Activated T-helper 2 cell treated with anti-CD3 and anti-CD28 coated beads, Interferon-gamma antibody, Interleukin-2, Interleukin-4, amounts not matched to agents 10 μg/mL and 5 μg/mL and 100 μg/mL, durations not matched to agents 14 hours and 24 hours and 36 hours (primary cell): Measurements from ENCODE around the gene KRT74. TPM values are rescaled to one million over a fixed set of nuclear protein-coding genes. Genes with fewer than 3 reads are reported as not detected.

Experiments used
- DNase-seq: peaks from one replicate; pipeline ENCODE4 v3.0.0; 2021; ENCODE audit warnings: low spot score
- H3K27ac Mint-ChIP-seq: one replicate; pipeline ENCODE4 v1.8.0; 2021; ENCODE audit warnings: mixed read lengths
- H3K27me3 Mint-ChIP-seq: one replicate; pipeline ENCODE4 v1.8.0; 2021; ENCODE audit warnings: low read depth, mixed read lengths
- H3K36me3 Mint-ChIP-seq: one replicate; pipeline ENCODE4 v1.8.0; 2021; ENCODE audit warnings: low read depth, mixed read lengths
- H3K4me1 Mint-ChIP-seq: one replicate; pipeline ENCODE4 v1.8.0; 2021; ENCODE audit warnings: low read depth, mixed read lengths
- H3K4me3 Mint-ChIP-seq: one replicate; pipeline ENCODE4 v1.8.0; 2021; ENCODE audit warnings: low read depth, mild to moderate bottlenecking, moderate library complexity, mixed read lengths
- H3K9me3 Mint-ChIP-seq: one replicate; pipeline ENCODE4 v1.8.0; 2021; ENCODE audit warnings: mixed read lengths
- intact Hi-C: fragments of 100-400 bp; cut with micrococcal nuclease; formaldehyde crosslinking; loops from one replicate; pipeline ENCODE4 v1.15.1; 2023
- total RNA-seq: library from RNA; stranded (reverse); gene quantifications from 2 replicates; pipeline ENCODE4 v1.2.3, GENCODE V29; 2022

KRT74 gene
- total RNA-seq, 1 donor from 2014 or later, result not detected

GRCh38 chr12:52579468-52580465 lies 6.1 kb upstream of the KRT74 start:
- no peak for DNase-seq
- intact Hi-C loops, result loop anchor here (10.0 kb wide), 1 partner anchor 425 kb away; no protein-coding TSS in a partner anchor
- no peaks in the 10 kb centered on the region for H3K36me3 Mint-ChIP-seq
- no peak overlapping the region for H3K4me3 Mint-ChIP-seq
- peaks cover 18% of the 10 kb centered on the region for H3K27me3 Mint-ChIP-seq
- peaks cover 9% of the 10 kb centered on the region for H3K4me1 Mint-ChIP-seq
- H3K27ac Mint-ChIP-seq, result no peak overlapping the region
- no peaks in the 10 kb centered on the region for H3K9me3 Mint-ChIP-seq

GRCh38 chr12:52578469-52578868 lies 4.8 kb upstream of the KRT74 start:
- peaks cover 9% of the 10 kb centered on the region for H3K4me1 Mint-ChIP-seq
- DNase-seq, result no peak
- H3K4me3 Mint-ChIP-seq, result no peak overlapping the region
- H3K27me3 Mint-ChIP-seq, result peaks cover 18% of the 10 kb centered on the region
- H3K36me3 Mint-ChIP-seq, result no peaks in the 10 kb centered on the region
- no peak overlapping the region for H3K27ac Mint-ChIP-seq
- intact Hi-C loops, result no loop called here
- no peaks in the 10 kb centered on the region for H3K9me3 Mint-ChIP-seq

- DNase-seq, result no peak
- intact Hi-C loops, result no loop called here
- H3K27me3 Mint-ChIP-seq, result peaks cover 18% of the 10 kb centered on the region
- H3K9me3 Mint-ChIP-seq, result no peaks in the 10 kb centered on the region
- no peak overlapping the region for H3K27ac Mint-ChIP-seq
- H3K36me3 Mint-ChIP-seq, result no peaks in the 10 kb centered on the region
- no peak overlapping the region for H3K4me3 Mint-ChIP-seq
- peaks cover 3% of the 10 kb centered on the region for H3K4me1 Mint-ChIP-seq
These were observed 3.7 kb upstream of the KRT74 start for GRCh38 chr12:52577316-52577715.

- Mint-ChIP-seq H3K27ac (no peak overlapping the region), H3K9me3 (no peaks in the 10 kb centered on the region), H3K4me3 (no peak overlapping the region), H3K27me3 (peaks cover 12% of the 10 kb centered on the region), H3K4me1 (peaks cover 3% of the 10 kb centered on the region), H3K36me3 (no peaks in the 10 kb centered on the region)
- intact Hi-C loops, result no loop called here
- DNase-seq, result no peak
These were observed 2.3 kb upstream of the KRT74 start for GRCh38 chr12:52575948-52576347.

GRCh38 chr12:52575256-52575655 lies 1.6 kb upstream of the KRT74 start:
- Mint-ChIP-seq H3K36me3 (no peaks in the 10 kb centered on the region), H3K4me3 (no peak overlapping the region), H3K27me3 (peaks cover 12% of the 10 kb centered on the region), H3K4me1 (no peaks in the 10 kb centered on the region), H3K9me3 (no peaks in the 10 kb centered on the region), H3K27ac (no peak overlapping the region)
- DNase-seq, result no peak
- intact Hi-C loops, result no loop called here

- H3K27ac Mint-ChIP-seq, result no peak overlapping the region
- H3K4me3 Mint-ChIP-seq, result no peak overlapping the region
- H3K36me3 Mint-ChIP-seq, result no peaks in the 10 kb centered on the region
- no peak for DNase-seq
- intact Hi-C loops, result no loop called here
- H3K27me3 Mint-ChIP-seq, result peaks cover 8% of the 10 kb centered on the region
- H3K4me1 Mint-ChIP-seq, result no peaks in the 10 kb centered on the region
- no peaks in the 10 kb centered on the region for H3K9me3 Mint-ChIP-seq
These were observed 337 bp downstream of the KRT74 start for GRCh38 chr12:52573306-52573705.

- Mint-ChIP-seq H3K4me1 (no peaks in the 10 kb centered on the region), H3K36me3 (no peaks in the 10 kb centered on the region), H3K9me3 (no peaks in the 10 kb centered on the region), H3K4me3 (no peak overlapping the region), H3K27me3 (peaks cover 3% of the 10 kb centered on the region), H3K27ac (no peak overlapping the region)
- intact Hi-C loops, result no loop called here
- DNase-seq, result no peak
These were observed 3.1 kb downstream of the KRT74 start for GRCh38 chr12:52570511-52570910.

GRCh38 chr12:52568111-52568510 lies 5.5 kb downstream of the KRT74 start:
- DNase-seq, result no peak
- peaks cover 11% of the 10 kb centered on the region for H3K27me3 Mint-ChIP-seq
- H3K36me3 Mint-ChIP-seq, result no peaks in the 10 kb centered on the region
- H3K4me3 Mint-ChIP-seq, result no peak overlapping the region
- no peaks in the 10 kb centered on the region for H3K4me1 Mint-ChIP-seq
- no peak overlapping the region for H3K27ac Mint-ChIP-seq
- no peaks in the 10 kb centered on the region for H3K9me3 Mint-ChIP-seq
- intact Hi-C loops, result no loop called here

GRCh38 chr12:52566847-52567291 lies 6.8 kb downstream of the KRT74 start:
- no peaks in the 10 kb centered on the region for H3K36me3 Mint-ChIP-seq

GRCh38 chr12:52564582-52564981 lies 9.1 kb downstream of the KRT74 start:
- Mint-ChIP-seq H3K9me3 (no peaks in the 10 kb centered on the region), H3K36me3 (no peaks in the 10 kb centered on the region), H3K27me3 (peaks cover 15% of the 10 kb centered on the region), H3K4me1 (no peaks in the 10 kb centered on the region), H3K27ac (no peak overlapping the region), H3K4me3 (no peak overlapping the region)
- intact Hi-C loops, result no loop called here
- no peak for DNase-seq

More at GRCh38 chr12:52566847-52567291, 6.8 kb downstream of the KRT74 start:
- Mint-ChIP-seq H3K4me1 (no peaks in the 10 kb centered on the region), H3K4me3 (no peak overlapping the region), H3K27me3 (peaks cover 11% of the 10 kb centered on the region), H3K27ac (no peak overlapping the region), H3K9me3 (no peaks in the 10 kb centered on the region)
- DNase-seq, result no peak
- intact Hi-C loops, result no loop called here

- Mint-ChIP-seq H3K27ac (no peak overlapping the region), H3K4me3 (no peak overlapping the region), H3K4me1 (no peaks in the 10 kb centered on the region), H3K27me3 (peaks cover 15% of the 10 kb centered on the region), H3K36me3 (no peaks in the 10 kb centered on the region), H3K9me3 (no peaks in the 10 kb centered on the region)
- DNase-seq, result no peak
- intact Hi-C loops, result no loop called here
These were observed 11.7 kb downstream of the KRT74 start for GRCh38 chr12:52561880-52562449.

GRCh38 chr12:52559979-52560378 lies 13.7 kb downstream of the KRT74 start:
- Mint-ChIP-seq H3K4me1 (no peaks in the 10 kb centered on the region), H3K4me3 (no peak overlapping the region), H3K9me3 (no peaks in the 10 kb centered on the region), H3K27ac (no peak overlapping the region), H3K27me3 (peaks cover 9% of the 10 kb centered on the region), H3K36me3 (no peaks in the 10 kb centered on the region)
- intact Hi-C loops, result no loop called here
- DNase-seq, result no peak

- H3K27ac Mint-ChIP-seq, result no peak overlapping the region
- no peaks in the 10 kb centered on the region for H3K4me1 Mint-ChIP-seq
- peaks cover 8% of the 10 kb centered on the region for H3K27me3 Mint-ChIP-seq
- H3K9me3 Mint-ChIP-seq, result no peaks in the 10 kb centered on the region
- DNase-seq, result no peak
- intact Hi-C loops, result no loop called here
- no peaks in the 10 kb centered on the region for H3K36me3 Mint-ChIP-seq
- no peak overlapping the region for H3K4me3 Mint-ChIP-seq
These were observed 14.7 kb downstream of the KRT74 start for GRCh38 chr12:52558781-52559445.
